OCI-LY3 (cell line): ENCODE data around the gene POU6F2.

Experiments
- H2AFZ ChIP-seq: fragments of 200-600, 300-600 bp; shearing (Covaris generic); 2 replicates; pipeline ENCODE4 v1.6.0; 2014; ENCODE audit warnings: antibody characterized with exemption, low read depth, low read length
- H3K27ac ChIP-seq: fragments of 200-600, 300-600 bp; sonication (generic); 2 replicates; pipeline ENCODE4 v1.5.1; 2014; ENCODE audit warnings: mild to moderate bottlenecking, low read length, moderate library complexity, mixed read lengths
- H3K27me3 ChIP-seq: fragments of 200-600, 300-600 bp; sonication (generic); 2 replicates; pipeline ENCODE4 v1.6.1; 2014; ENCODE audit warnings: low read depth, low read length, mixed read lengths
- H3K36me3 ChIP-seq: fragments of 200-600, 300-600 bp; sonication (generic); replicated peaks from 2 replicates; pipeline ENCODE3; 2014; ENCODE audit warnings: low read depth, low read length, mixed read lengths
- H3K4me1 ChIP-seq: fragments of 300-600, 200-600 bp; sonication (generic); 2 replicates; pipeline ENCODE4 v1.6.1; 2014; ENCODE audit warnings: low read length, mixed read lengths
- H3K4me2 ChIP-seq: fragments of 200-600, 300-600 bp; sonication (generic); 2 replicates; pipeline ENCODE4 v1.6.1; 2014; ENCODE audit warnings: low read length, mixed read lengths
- H3K4me3 ChIP-seq: fragments of 300-600, 200-600 bp; sonication (generic); 2 replicates; pipeline ENCODE4 v1.5.1; 2014; ENCODE audit warnings: antibody characterized with exemption, mild to moderate bottlenecking, low read length, moderate library complexity
- H3K79me2 ChIP-seq: fragments of 300-600, 200-600 bp; shearing (Covaris generic); 2 replicates; pipeline ENCODE4 v1.6.1; 2014; ENCODE audit warnings: mild to moderate bottlenecking, low read length, mixed read lengths
- H3K9ac ChIP-seq: fragments of 300-600, 200-600 bp; shearing (Covaris generic); 2 replicates; pipeline ENCODE4 v1.6.0; 2014; ENCODE audit warnings: mild to moderate bottlenecking, low read length, moderate library complexity
- H3K9me3 ChIP-seq: fragments of 200-600, 300-600 bp; shearing (Covaris generic); 2 replicates; pipeline ENCODE4 v1.6.1; 2014; ENCODE audit warnings: low read length, mixed read lengths; ENCODE audit not compliant: insufficient read depth
- H4K20me1 ChIP-seq: fragments of 200-600, 300-600 bp; sonication (generic); 2 replicates; pipeline ENCODE4 v1.6.1; 2016; ENCODE audit warnings: low read length, mixed read lengths; ENCODE audit not compliant: insufficient read depth
- EZH2phosphoT487 ChIP-seq: fragments of 200-600 bp; shearing (Covaris generic); IDR thresholded peaks from 2 replicates; pipeline ENCODE4 v1.6.1; 2018; ENCODE audit warnings: antibody characterized with exemption, mixed run types, low read depth
- TF ChIP-seq, protein P1 (sequence below): fragments of 200-600, 300-600 bp; sonication (generic); IDR thresholded peaks from 2 replicates; pipeline ENCODE4 v1.5.1; 2014; ENCODE audit warnings: antibody characterized with exemption, low read length, low read depth

The POU6F2 gene

DNA sequence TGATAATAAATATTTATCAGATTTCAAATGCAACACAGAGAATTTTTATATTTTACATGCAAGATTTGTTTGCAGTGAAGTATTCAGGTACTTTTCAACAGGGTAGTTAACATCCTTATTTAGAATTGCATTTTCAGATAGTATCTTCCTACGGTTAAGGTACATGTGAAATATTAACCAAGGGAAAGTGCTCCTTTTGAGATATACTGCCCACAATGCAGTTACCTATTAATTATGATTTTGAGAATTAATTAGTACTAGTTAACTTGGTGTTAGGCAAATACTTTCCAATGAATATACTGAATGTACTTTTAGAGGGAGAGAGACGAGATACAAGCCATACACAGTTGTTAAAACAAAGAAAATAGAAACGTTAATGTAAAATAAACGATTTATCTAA lies 382.3 kb downstream of the POU6F2 start:
- no peak overlapping the region for H2AFZ ChIP-seq
- TF ChIP-seq EZH2phosphoT487: no peak
- TF ChIP-seq, protein P1, sequence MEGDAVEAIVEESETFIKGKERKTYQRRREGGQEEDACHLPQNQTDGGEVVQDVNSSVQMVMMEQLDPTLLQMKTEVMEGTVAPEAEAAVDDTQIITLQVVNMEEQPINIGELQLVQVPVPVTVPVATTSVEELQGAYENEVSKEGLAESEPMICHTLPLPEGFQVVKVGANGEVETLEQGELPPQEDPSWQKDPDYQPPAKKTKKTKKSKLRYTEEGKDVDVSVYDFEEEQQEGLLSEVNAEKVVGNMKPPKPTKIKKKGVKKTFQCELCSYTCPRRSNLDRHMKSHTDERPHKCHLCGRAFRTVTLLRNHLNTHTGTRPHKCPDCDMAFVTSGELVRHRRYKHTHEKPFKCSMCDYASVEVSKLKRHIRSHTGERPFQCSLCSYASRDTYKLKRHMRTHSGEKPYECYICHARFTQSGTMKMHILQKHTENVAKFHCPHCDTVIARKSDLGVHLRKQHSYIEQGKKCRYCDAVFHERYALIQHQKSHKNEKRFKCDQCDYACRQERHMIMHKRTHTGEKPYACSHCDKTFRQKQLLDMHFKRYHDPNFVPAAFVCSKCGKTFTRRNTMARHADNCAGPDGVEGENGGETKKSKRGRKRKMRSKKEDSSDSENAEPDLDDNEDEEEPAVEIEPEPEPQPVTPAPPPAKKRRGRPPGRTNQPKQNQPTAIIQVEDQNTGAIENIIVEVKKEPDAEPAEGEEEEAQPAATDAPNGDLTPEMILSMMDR: no peak
- no peak overlapping the region for H3K4me3 ChIP-seq
- no peaks in the 10 kb centered on the region for H3K4me1 ChIP-seq
- H3K9me3 ChIP-seq: no peaks in the 10 kb centered on the region
- H3K36me3 ChIP-seq: no peaks in the 10 kb centered on the region
- no peaks in the 10 kb centered on the region for H4K20me1 ChIP-seq
- no peak overlapping the region for H3K9ac ChIP-seq
- no peak overlapping the region for H3K4me2 ChIP-seq
- no peaks in the 10 kb centered on the region for H3K79me2 ChIP-seq
- no peak overlapping the region for H3K27ac ChIP-seq
- H3K27me3 ChIP-seq: peaks cover 32% of the 10 kb centered on the region

DNA sequence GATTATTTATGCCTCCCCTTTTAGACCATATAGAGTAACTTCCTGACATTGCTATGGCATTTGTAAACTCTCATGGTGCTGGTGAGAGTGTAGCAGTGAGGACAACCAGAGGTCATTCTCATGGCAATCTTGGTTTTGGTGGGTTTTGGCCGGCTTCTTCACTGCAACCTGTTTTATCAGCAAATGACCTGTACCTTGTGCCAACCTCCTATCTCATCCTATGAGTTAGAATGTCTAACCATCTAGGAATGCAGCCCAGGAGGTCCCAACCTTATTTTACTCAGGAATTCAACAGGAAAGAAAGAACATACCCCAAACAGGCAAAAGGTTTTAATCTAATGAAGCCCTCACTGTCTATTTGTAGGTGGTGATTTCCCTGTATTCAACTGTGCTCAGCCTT lies 383.1 kb downstream of the POU6F2 start:
- H3K4me3 ChIP-seq: no peak overlapping the region
- no peaks in the 10 kb centered on the region for H3K36me3 ChIP-seq
- H2AFZ ChIP-seq: no peak overlapping the region
- H3K4me2 ChIP-seq: no peak overlapping the region
- H3K27me3 ChIP-seq: peaks cover 35% of the 10 kb centered on the region
- H3K27ac ChIP-seq: no peak overlapping the region
- no peaks in the 10 kb centered on the region for H3K79me2 ChIP-seq
- H3K4me1 ChIP-seq: no peaks in the 10 kb centered on the region
- H3K9me3 ChIP-seq: no peaks in the 10 kb centered on the region
- no peak overlapping the region for H3K9ac ChIP-seq
- no peak for TF ChIP-seq EZH2phosphoT487
- TF ChIP-seq, protein P1: no peak
- no peaks in the 10 kb centered on the region for H4K20me1 ChIP-seq

DNA sequence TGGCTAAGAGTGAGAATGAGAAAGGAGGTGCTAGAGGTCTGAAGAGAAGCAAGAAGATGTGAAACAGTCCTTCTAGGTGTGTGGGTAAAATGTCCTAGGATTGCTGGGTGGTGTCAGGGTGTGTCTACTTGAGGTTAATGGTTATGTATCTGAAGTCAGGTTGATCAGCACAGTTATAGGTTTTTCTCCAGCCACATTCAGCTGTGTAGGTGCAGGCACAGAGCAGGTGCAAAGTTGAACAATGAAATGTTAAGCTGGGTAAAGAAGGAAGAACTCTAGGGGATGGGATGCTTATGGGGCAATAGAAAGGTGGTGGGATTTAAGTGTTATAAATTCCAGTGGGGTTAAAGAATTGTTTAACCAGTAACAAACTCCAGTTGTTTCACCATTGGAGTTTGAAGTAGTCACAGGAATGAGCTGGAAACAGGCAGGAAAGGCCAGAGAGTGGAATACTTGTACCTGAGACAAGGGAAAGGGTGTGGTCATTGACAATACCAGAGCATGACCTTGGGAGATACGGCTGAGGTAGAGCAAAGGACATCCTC lies 388.1 kb downstream of the POU6F2 start:
- Histone ChIP-seq H3K9ac (no peak overlapping the region), H3K9me3 (no peaks in the 10 kb centered on the region), H3K36me3 (no peaks in the 10 kb centered on the region), H3K27ac (no peak overlapping the region), H3K4me2 (no peak overlapping the region), H3K79me2 (no peaks in the 10 kb centered on the region), H3K4me3 (no peak overlapping the region), H3K27me3 (peaks cover 45% of the 10 kb centered on the region), H4K20me1 (no peaks in the 10 kb centered on the region), H3K4me1 (no peaks in the 10 kb centered on the region), H2AFZ (no peak overlapping the region)
- no peak for TF ChIP-seq EZH2phosphoT487
- TF ChIP-seq, protein P1: no peak

DNA sequence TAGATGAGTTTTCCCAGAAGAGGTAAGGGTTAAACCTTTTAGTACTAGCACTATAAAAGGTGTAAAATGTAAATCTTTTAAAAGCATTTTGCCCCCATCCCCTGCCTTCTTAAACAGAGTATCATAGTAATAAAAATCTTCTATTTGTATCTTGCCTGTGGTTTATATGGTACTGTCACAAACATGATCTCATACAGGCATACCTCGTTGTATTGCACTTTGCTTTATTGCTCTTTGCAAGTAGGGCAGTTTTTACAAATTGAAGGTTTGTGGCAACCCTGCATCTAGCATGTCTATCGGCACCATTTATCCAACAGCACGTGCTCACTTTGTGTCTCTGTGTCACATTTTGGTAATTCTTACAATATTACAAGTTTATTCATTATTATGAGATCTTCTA lies 389.7 kb downstream of the POU6F2 start:
- no peak overlapping the region for H3K4me3 ChIP-seq
- H3K27ac ChIP-seq: no peak overlapping the region
- H3K79me2 ChIP-seq: no peaks in the 10 kb centered on the region
- H4K20me1 ChIP-seq: no peaks in the 10 kb centered on the region
- no peak overlapping the region for H3K9ac ChIP-seq
- H3K36me3 ChIP-seq: no peaks in the 10 kb centered on the region
- H3K27me3 ChIP-seq: peaks cover 30% of the 10 kb centered on the region
- TF ChIP-seq, protein P1: no peak
- no peak for TF ChIP-seq EZH2phosphoT487
- H3K4me1 ChIP-seq: no peaks in the 10 kb centered on the region
- no peaks in the 10 kb centered on the region for H3K9me3 ChIP-seq
- no peak overlapping the region for H2AFZ ChIP-seq
- no peak overlapping the region for H3K4me2 ChIP-seq
